Astrocyte of the spinal cord (primary cell): Measurements from ENCODE around the gene OPCML.

Experiments used
- DNase-seq: peaks from one replicate; pipeline ENCODE4 v3.0.0; 2011; ENCODE audit warnings: low read depth, low spot score
- H3K4me3 ChIP-seq: 2 replicates; pipeline ENCODE4 v1.5.1; 2011; ENCODE audit warnings: low read depth, mild to moderate bottlenecking, low read length, moderate library complexity
- in situ Hi-C: cut with HindIII; loops from 2 replicates; pipeline ENCODE4 v1.10.0; 2017; ENCODE audit warnings: low sequenced_read_pairs
- TF ChIP-seq, protein P1 (sequence below): IDR thresholded peaks from 2 replicates; pipeline ENCODE4 v1.5.1; 2012; ENCODE audit warnings: low read depth, mild to moderate bottlenecking, low read length, inconsistent platforms

OPCML gene

DNA sequence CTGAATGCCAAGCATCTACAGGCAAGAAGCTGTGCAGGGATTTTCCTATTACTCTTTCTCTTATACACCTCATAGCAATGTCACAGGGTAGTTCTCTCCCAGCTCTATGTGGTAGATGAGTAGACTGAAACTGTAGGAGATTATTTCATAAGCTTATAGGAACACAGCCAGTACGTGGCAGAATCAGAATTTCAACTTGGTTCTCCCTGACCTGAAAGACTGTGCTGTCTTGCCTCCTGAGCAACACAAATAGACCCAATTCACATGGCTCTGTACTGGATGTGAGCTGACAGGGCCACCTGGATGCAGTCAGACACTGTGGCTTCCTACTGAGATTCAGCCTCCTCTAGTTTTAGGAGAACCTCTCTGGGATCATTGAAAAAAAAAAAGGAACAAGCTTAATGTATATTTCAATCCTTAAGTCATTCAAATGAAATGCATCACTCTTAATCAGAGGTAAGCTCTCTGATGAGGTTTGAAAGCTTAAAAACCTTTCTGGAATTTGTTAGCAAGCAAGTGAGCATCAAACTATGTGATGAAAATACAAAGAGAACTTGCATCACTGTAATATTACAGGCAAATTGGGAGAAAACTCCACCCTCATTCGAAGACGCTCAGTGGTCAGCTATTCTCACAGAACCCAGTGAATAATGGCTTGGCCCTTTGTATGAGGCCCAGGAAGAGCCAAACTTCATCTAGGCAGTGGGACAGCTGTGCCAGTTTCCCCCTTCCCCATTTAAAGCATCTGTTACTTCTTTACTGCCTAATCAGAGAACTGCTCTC lies 1122.5 kb downstream of the OPCML start:
- DNase-seq, result no peak
- H3K4me3 ChIP-seq, result no peak overlapping the region
- TF ChIP-seq, protein P1, sequence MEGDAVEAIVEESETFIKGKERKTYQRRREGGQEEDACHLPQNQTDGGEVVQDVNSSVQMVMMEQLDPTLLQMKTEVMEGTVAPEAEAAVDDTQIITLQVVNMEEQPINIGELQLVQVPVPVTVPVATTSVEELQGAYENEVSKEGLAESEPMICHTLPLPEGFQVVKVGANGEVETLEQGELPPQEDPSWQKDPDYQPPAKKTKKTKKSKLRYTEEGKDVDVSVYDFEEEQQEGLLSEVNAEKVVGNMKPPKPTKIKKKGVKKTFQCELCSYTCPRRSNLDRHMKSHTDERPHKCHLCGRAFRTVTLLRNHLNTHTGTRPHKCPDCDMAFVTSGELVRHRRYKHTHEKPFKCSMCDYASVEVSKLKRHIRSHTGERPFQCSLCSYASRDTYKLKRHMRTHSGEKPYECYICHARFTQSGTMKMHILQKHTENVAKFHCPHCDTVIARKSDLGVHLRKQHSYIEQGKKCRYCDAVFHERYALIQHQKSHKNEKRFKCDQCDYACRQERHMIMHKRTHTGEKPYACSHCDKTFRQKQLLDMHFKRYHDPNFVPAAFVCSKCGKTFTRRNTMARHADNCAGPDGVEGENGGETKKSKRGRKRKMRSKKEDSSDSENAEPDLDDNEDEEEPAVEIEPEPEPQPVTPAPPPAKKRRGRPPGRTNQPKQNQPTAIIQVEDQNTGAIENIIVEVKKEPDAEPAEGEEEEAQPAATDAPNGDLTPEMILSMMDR, result no peak
- in situ Hi-C loops, result no loop called here

DNA sequence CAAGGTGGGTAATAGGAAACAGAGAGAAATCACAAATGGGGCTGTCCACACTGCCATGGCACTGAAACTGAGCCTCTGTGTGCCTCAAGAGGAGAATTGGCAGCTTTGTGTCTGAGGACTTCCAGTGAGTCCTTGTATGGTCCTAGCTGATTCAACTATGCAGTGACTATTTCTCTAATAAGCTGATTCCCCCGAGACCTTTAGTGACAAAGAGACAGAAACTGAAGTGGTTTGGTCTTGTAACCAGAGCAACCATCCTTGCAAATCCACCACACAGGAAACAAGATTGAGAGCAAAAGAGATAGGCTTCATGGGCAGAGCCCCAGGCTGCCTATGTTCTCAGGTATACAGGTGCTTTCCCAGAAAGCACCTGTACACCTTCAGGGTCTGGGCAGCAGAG lies 1123.4 kb downstream of the OPCML start:
- no peak overlapping the region for H3K4me3 ChIP-seq
- TF ChIP-seq, protein P1, result no peak
- in situ Hi-C loops, result no loop called here
- DNase-seq, result no peak

DNA sequence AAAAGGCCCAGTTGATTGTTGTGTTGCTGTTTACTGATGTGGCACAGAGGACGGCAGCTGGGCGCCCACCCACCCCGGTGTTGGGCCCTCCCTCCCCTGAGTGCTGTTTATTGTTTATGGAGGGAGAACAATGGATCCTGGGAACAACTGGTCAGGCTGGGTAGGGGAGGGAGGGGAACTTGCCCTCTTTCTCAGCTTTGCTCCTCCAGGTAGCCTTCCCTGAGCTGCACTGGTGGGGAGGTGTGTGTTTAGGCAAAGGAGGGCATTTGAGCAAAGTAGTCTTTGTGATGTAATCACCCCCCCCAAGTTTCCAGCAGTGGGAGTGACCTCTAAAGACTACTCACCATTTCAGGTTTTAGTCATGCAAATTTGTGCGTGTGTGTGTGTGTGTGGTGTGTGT lies 1126.6 kb downstream of the OPCML start:
- in situ Hi-C loops, result no loop called here
- DNase-seq, result no peak
- TF ChIP-seq, protein P1, result no peak
- H3K4me3 ChIP-seq, result no peak overlapping the region

DNA sequence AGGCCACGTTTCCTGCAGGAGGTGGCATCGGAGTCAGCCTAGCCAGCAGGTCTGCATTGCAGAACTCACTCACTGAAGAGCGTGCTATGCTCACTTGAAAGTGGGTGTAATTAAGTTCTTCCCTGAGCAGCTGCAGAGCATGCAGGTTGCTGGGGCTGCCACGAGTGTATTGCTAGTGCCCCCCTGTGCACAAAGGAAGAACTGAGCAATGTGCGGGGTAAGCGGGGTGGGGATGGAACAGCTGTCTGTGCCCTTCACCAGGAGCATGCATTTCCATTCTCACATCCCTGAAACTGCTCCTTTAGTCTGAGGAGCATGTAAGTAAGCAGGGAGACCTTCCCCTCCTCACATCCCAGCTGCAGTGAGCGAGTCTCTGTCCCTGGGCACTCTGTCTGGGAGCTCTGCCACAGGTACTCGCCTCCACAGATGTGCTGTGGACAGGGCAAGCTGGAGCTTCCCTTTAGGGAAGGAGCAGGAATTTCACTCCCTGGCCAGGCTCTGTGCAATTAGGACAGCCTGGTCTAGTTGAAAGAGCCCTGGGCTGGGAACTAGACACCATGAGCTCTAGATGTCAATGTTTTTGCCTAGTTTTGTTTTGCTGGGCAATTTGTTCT lies 1130.1 kb downstream of the OPCML start:
- no peak overlapping the region for H3K4me3 ChIP-seq
- in situ Hi-C loops, result no loop called here
- DNase-seq, result peak; percentile 62

DNA sequence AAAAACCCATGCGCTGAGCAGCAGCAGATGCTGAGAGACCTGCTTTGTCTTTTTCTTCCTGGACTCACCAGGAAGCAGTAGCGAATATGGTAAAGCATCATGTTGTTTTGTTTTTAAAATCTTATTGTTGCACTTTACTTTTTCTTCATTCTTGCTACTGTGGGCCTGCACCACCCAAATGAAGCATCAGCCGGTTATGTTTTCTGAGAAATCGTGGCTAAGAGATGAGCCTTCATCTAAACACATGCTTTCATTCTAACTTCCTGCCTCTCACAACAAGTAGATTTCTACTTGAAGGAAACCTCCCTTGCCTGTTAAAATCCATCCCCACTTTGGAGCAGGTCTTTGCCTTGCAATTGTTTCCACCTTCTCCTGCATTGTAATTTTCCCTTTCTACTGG lies 1136.0 kb downstream of the OPCML start:
- TF ChIP-seq, protein P1, result no peak
- H3K4me3 ChIP-seq, result no peak overlapping the region
- in situ Hi-C loops, result no loop called here
- no peak for DNase-seq

More for the DNA sequence above, 1130.1 kb downstream of the OPCML start:
- TF ChIP-seq, protein P1, result peak; percentile 66

DNA sequence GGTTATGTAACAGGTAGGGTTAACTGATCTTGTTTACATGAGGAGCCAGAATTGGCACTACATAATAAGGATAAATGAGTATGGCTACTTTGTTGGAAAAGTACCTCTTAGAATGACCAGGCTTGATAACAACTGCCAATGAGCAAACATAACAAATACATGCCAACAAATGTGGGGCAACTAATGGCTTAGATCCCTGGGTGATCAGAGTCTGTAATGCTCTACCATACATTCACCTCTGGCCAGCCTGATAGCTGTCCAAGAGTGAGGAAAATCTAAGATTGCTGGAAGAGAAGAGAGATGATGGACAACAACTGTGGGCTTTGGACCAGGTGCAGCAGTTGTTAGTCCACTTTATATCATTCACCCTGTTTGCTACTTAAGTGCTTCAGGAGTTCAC lies 1136.9 kb downstream of the OPCML start:
- DNase-seq, result no peak
- TF ChIP-seq, protein P1, result no peak
- no peak overlapping the region for H3K4me3 ChIP-seq
- in situ Hi-C loops, result no loop called here
